Dendritic cell treated with granulocyte-macrophage colony-stimulating factor and Interleukin-4, amounts not matched to agents 40 ng/mL and 50 ng/mL, for 4 days (primary cell): Measurements from ENCODE around the gene SH2B2.
"Not testable (repeated sequence)": the region's sequence is repeated elsewhere in the genome, so short reads cannot be mapped to it uniquely, and the experiment has no call there.

Experiments
- H3K27ac Mint-ChIP-seq: one replicate; pipeline ENCODE4 v1.8.0; 2022; ENCODE audit warnings: mild to moderate bottlenecking, mixed read lengths
- H3K27me3 Mint-ChIP-seq: one replicate; pipeline ENCODE4 v1.8.0; 2022; ENCODE audit warnings: mild to moderate bottlenecking, mixed read lengths
- H3K36me3 Mint-ChIP-seq: one replicate; pipeline ENCODE4 v1.8.0; 2022; ENCODE audit warnings: low read depth, mixed read lengths
- H3K4me1 Mint-ChIP-seq: one replicate; pipeline ENCODE4 v1.8.0; 2022; ENCODE audit warnings: low read depth, mixed read lengths
- H3K4me3 Mint-ChIP-seq: one replicate; pipeline ENCODE4 v1.8.0; 2022; ENCODE audit warnings: mild to moderate bottlenecking, moderate library complexity, mixed read lengths
- H3K9me3 Mint-ChIP-seq: one replicate; pipeline ENCODE4 v1.8.0; 2022; ENCODE audit warnings: mixed read lengths
- intact Hi-C: fragments of 100-400 bp; cut with micrococcal nuclease; formaldehyde crosslinking; loops from one replicate; pipeline ENCODE4 v1.15.0; 2022

The SH2B2 gene

GRCh38 chr7:102319671-102320070 is 33.0 kb downstream of the SH2B2 start:
- H3K27ac Mint-ChIP-seq, result no peak overlapping the region
- no peaks in the 10 kb centered on the region for H3K27me3 Mint-ChIP-seq
- peaks cover 78% of the 10 kb centered on the region for H3K36me3 Mint-ChIP-seq
- H3K4me1 Mint-ChIP-seq, result peaks cover 5% of the 10 kb centered on the region
- intact Hi-C loops, result no loop called here
- no peak overlapping the region for H3K4me3 Mint-ChIP-seq
- no peaks in the 10 kb centered on the region for H3K9me3 Mint-ChIP-seq

- Mint-ChIP-seq H3K9me3 (no peaks in the 10 kb centered on the region), H3K36me3 (peaks cover 73% of the 10 kb centered on the region), H3K27me3 (no peaks in the 10 kb centered on the region), H3K4me1 (peaks cover 5% of the 10 kb centered on the region), H3K4me3 (no peak overlapping the region), H3K27ac (no peak overlapping the region)
- intact Hi-C loops, result no loop called here
These were observed 33.5 kb downstream of the SH2B2 start for GRCh38 chr7:102320181-102320580.

- Mint-ChIP-seq H3K4me3 (no peak overlapping the region), H3K9me3 (no peaks in the 10 kb centered on the region), H3K36me3 (peaks cover 67% of the 10 kb centered on the region), H3K4me1 (peaks cover 5% of the 10 kb centered on the region), H3K27me3 (no peaks in the 10 kb centered on the region), H3K27ac (no peak overlapping the region)
- intact Hi-C loops, result no loop called here
These were observed 34.1 kb downstream of the SH2B2 start for GRCh38 chr7:102320601-102321350.

GRCh38 chr7:102321351-102322201 is 34.9 kb downstream of the SH2B2 start:
- no peaks in the 10 kb centered on the region for H3K9me3 Mint-ChIP-seq
- no peak overlapping the region for H3K27ac Mint-ChIP-seq
- no peak overlapping the region for H3K4me3 Mint-ChIP-seq
- H3K36me3 Mint-ChIP-seq, result peaks cover 62% of the 10 kb centered on the region
- peaks cover 5% of the 10 kb centered on the region for H3K4me1 Mint-ChIP-seq
- intact Hi-C loops, result no loop called here
- H3K27me3 Mint-ChIP-seq, result peaks cover 1% of the 10 kb centered on the region

GRCh38 chr7:102322202-102322715 is 35.6 kb downstream of the SH2B2 start:
- intact Hi-C loops, result no loop called here
- H3K4me1 Mint-ChIP-seq, result peaks cover 6% of the 10 kb centered on the region
- no peaks in the 10 kb centered on the region for H3K9me3 Mint-ChIP-seq
- H3K27ac Mint-ChIP-seq, result no peak overlapping the region
- H3K27me3 Mint-ChIP-seq, result peaks cover 2% of the 10 kb centered on the region
- no peak overlapping the region for H3K4me3 Mint-ChIP-seq
- peaks cover 55% of the 10 kb centered on the region for H3K36me3 Mint-ChIP-seq

- intact Hi-C loops, result no loop called here
- Mint-ChIP-seq H3K27me3 (peaks cover 9% of the 10 kb centered on the region), H3K27ac (no peak overlapping the region), H3K4me1 (peaks cover 17% of the 10 kb centered on the region), H3K4me3 (no peak overlapping the region), H3K9me3 (no peaks in the 10 kb centered on the region), H3K36me3 (peaks cover 39% of the 10 kb centered on the region)
These were observed 37.2 kb downstream of the SH2B2 start for GRCh38 chr7:102323914-102324195.

- H3K27me3 Mint-ChIP-seq, H3K27ac Mint-ChIP-seq, intact Hi-C loops, H3K9me3 Mint-ChIP-seq, H3K4me3 Mint-ChIP-seq: not testable (repeated sequence)
- Mint-ChIP-seq H3K36me3 (peaks cover 27% of the 10 kb centered on the region), H3K4me1 (peaks cover 17% of the 10 kb centered on the region)
These were observed 38.4 kb downstream of the SH2B2 start for GRCh38 chr7:102325106-102325505.

GRCh38 chr7:102326157-102326889 is 39.7 kb downstream of the SH2B2 start:
- no peak overlapping the region for H3K27ac Mint-ChIP-seq
- intact Hi-C loops, result no loop called here

GRCh38 chr7:102327183-102327582 is 40.5 kb downstream of the SH2B2 start:
- H3K9me3 Mint-ChIP-seq, intact Hi-C loops, H3K36me3 Mint-ChIP-seq, H3K4me3 Mint-ChIP-seq, H3K27ac Mint-ChIP-seq, H3K27me3 Mint-ChIP-seq: not testable (repeated sequence)
- H3K4me1 Mint-ChIP-seq, result peaks cover 11% of the 10 kb centered on the region

More at GRCh38 chr7:102326157-102326889, 39.7 kb downstream of the SH2B2 start:
- Mint-ChIP-seq H3K4me3 (no peak overlapping the region), H3K9me3 (no peaks in the 10 kb centered on the region), H3K4me1 (peaks cover 17% of the 10 kb centered on the region), H3K36me3 (peaks cover 15% of the 10 kb centered on the region), H3K27me3 (peaks cover 9% of the 10 kb centered on the region)

- H3K4me3 Mint-ChIP-seq, H3K9me3 Mint-ChIP-seq, intact Hi-C loops, H3K27ac Mint-ChIP-seq, H3K36me3 Mint-ChIP-seq: not testable (repeated sequence)
- H3K4me1 Mint-ChIP-seq, result peaks cover 11% of the 10 kb centered on the region
- H3K27me3 Mint-ChIP-seq, result peaks cover 11% of the 10 kb centered on the region
These were observed 42.2 kb downstream of the SH2B2 start for GRCh38 chr7:102328863-102329262.

GRCh38 chr7:102329366-102329765 is 42.7 kb downstream of the SH2B2 start:
- intact Hi-C loops, H3K4me3 Mint-ChIP-seq, H3K27ac Mint-ChIP-seq, H3K36me3 Mint-ChIP-seq, H3K9me3 Mint-ChIP-seq: not testable (repeated sequence)
- Mint-ChIP-seq H3K27me3 (peaks cover 11% of the 10 kb centered on the region), H3K4me1 (peaks cover 11% of the 10 kb centered on the region)

GRCh38 chr7:102330666-102331460 is 44.2 kb downstream of the SH2B2 start:
- H3K36me3 Mint-ChIP-seq, H3K27ac Mint-ChIP-seq, H3K9me3 Mint-ChIP-seq, H3K4me3 Mint-ChIP-seq, intact Hi-C loops: not testable (repeated sequence)
- H3K27me3 Mint-ChIP-seq, result peaks cover 11% of the 10 kb centered on the region
- peaks cover 11% of the 10 kb centered on the region for H3K4me1 Mint-ChIP-seq

GRCh38 chr7:102335574-102335973 is 48.9 kb downstream of the SH2B2 start:
- H3K27me3 Mint-ChIP-seq, H3K9me3 Mint-ChIP-seq, H3K27ac Mint-ChIP-seq, H3K4me1 Mint-ChIP-seq, intact Hi-C loops, H3K36me3 Mint-ChIP-seq, H3K4me3 Mint-ChIP-seq: not testable (repeated sequence)
